Mammary epithelial cell (primary cell): Measurements from ENCODE around the gene LCORL.

Source experiments
- EZH2 ChIP-seq: IDR thresholded peaks from 2 replicates; pipeline ENCODE4 v1.6.1; 2012; ENCODE audit warnings: low read length, inconsistent platforms, borderline replicate concordance
- TF ChIP-seq, protein P1 (sequence below), 2 donors: IDR thresholded peaks in 1 of 2; conservative IDR thresholded peaks in 1 of 2; 2 replicates each; pipeline ENCODE4 v1.5.1; 2011 to 2012; ENCODE audit warnings: inconsistent platforms in 2 of 2, low read length in 2 of 2, mild to moderate bottlenecking in 2 of 2, control low read depth in 1 of 2, low read depth in 1 of 2; ENCODE audit not compliant: insufficient read depth in 1 of 2; ENCODE audit errors: extremely low read depth in 1 of 2

DNA sequence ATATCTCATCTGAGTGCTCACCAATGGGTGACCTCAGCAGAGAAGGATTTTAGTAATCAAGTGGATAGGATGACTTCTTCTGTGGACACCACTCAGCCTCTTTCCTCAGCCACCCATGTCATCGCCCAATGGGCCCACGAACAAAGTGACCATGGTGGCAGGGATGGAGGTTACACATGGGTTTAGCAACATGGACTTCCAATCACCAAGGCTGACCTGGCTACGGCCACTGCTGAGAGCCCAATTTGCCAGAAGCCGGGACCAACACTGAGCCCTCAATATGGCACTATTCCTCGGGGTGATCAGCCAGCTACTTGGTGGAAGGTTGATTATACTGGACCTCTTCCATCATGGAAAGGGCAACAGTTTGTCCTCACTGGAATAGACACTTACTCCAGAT, 97.4 kb downstream of the LCORL start:
- TF ChIP-seq, protein P1, sequence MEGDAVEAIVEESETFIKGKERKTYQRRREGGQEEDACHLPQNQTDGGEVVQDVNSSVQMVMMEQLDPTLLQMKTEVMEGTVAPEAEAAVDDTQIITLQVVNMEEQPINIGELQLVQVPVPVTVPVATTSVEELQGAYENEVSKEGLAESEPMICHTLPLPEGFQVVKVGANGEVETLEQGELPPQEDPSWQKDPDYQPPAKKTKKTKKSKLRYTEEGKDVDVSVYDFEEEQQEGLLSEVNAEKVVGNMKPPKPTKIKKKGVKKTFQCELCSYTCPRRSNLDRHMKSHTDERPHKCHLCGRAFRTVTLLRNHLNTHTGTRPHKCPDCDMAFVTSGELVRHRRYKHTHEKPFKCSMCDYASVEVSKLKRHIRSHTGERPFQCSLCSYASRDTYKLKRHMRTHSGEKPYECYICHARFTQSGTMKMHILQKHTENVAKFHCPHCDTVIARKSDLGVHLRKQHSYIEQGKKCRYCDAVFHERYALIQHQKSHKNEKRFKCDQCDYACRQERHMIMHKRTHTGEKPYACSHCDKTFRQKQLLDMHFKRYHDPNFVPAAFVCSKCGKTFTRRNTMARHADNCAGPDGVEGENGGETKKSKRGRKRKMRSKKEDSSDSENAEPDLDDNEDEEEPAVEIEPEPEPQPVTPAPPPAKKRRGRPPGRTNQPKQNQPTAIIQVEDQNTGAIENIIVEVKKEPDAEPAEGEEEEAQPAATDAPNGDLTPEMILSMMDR (conservative IDR thresholded peaks at IDR 0.05 in 1 of 2, IDR thresholded peaks at IDR 0.05 in 1 of 2; ENCODE audit: extremely low read depth in 1 of 2, insufficient read depth in 1 of 2, low read depth in 1 of 2, low read length in 2 of 2), result no peak
- no peak for TF ChIP-seq EZH2
